Thoracic aorta (tissue), 2 donors: ENCODE measurements around the gene CELF3. TPM values are rescaled to one million over a fixed set of nuclear protein-coding genes. Genes with fewer than 3 reads are reported as not detected.

Experiments
- total RNA-seq, 2 donors: library from RNA; depleted of rRNA; stranded (reverse); fragments of >200 nt; gene quantifications; one replicate each; pipeline versions ENCODE4 v1.1.0 to v1.2.3, GENCODE V29; 2016

CELF3 gene
- total RNA-seq, 2 donors from 2014 or later, result not detected

Other genes starting within 250 kb of the CELF3 start
- 1 to 10 TPM in 1 of 2 donors, not detected in 1; 2.3 TPM for gene CGN, start 205.4 kb downstream of the CELF3 start, total RNA-seq
- 10 to 100 TPM in 1 of 2 donors, 1 to 10 TPM in 1; 4.9 to 10.7 TPM for gene TUFT1, start 176.5 kb downstream of the CELF3 start, total RNA-seq
- gene SNX27, start 104.8 kb downstream of the CELF3 start, total RNA-seq, result 10 to 100 TPM; 25.6 to 46.7 TPM
- gene RIIAD1, start 4.7 kb upstream of the CELF3 start, total RNA-seq, result not detected
- gene MRPL9, start 46.7 kb upstream of the CELF3 start, total RNA-seq, result 10 to 100 TPM; 47.9 to 65.7 TPM
- 1 to 10 TPM; 3.1 to 3.2 TPM for gene TDRKH, start 73.7 kb upstream of the CELF3 start, total RNA-seq
- not detected for gene LINGO4, start 88.6 kb upstream of the CELF3 start, total RNA-seq
- gene RORC, start 115.0 kb upstream of the CELF3 start, total RNA-seq, result not detected
- not detected for gene C2CD4D, start 123.0 kb upstream of the CELF3 start, total RNA-seq
- gene THEM5, start 136.9 kb upstream of the CELF3 start, total RNA-seq, result not detected
- 10 to 100 TPM in 1 of 2 donors, 1 to 10 TPM in 1; 7.7 to 23.3 TPM for gene THEM4, start 192.7 kb upstream of the CELF3 start, total RNA-seq